Measurements from ENCODE around the gene C2CD2L.
"Not testable (repeated sequence)": the region's sequence is repeated elsewhere in the genome, so short reads cannot be mapped to it uniquely, and the experiment has no call there.

C2CD2L gene

GRCh38 chr11:119093942-119094815 is 13.0 kb upstream of the C2CD2L start:
- peak in 4 of 5 experiments; percentile 22 to 54 (median 25) for DNase-seq

GRCh38 chr11:119094816-119095065 is 12.4 kb upstream of the C2CD2L start:
- peak in 1 of 5 experiments; percentile 35 for DNase-seq

- peak; percentile 95 to 100 (median 99) for DNase-seq
Measured at GRCh38 chr11:119095066-119095880, 11.9 kb upstream of the C2CD2L start.

- no peak for DNase-seq
Measured at GRCh38 chr11:119099711-119100110, 7.4 kb upstream of the C2CD2L start.

GRCh38 chr11:119100246-119100970 is 6.7 kb upstream of the C2CD2L start:
- no peak for DNase-seq

- DNase-seq = peak in 2 of 5 experiments; percentile 12 to 41
Measured at GRCh38 chr11:119100994-119101758, 6.0 kb upstream of the C2CD2L start.

- DNase-seq = peak; percentile 63 to 94 (median 78)
Measured at GRCh38 chr11:119101759-119102423, 5.3 kb upstream of the C2CD2L start, which contains the start of gene DPAGT1. Gene DPAGT1 (minus strand): TSS chr11:119101853. CDS start chr11:119101655, 198 bp downstream.

GRCh38 chr11:119103161-119103664 is 3.9 kb upstream of the C2CD2L start:
- not testable (repeated sequence) for DNase-seq

GRCh38 chr11:119103793-119104192 is 3.4 kb upstream of the C2CD2L start:
- no peak for DNase-seq

GRCh38 chr11:119107538-119108145 is 498 bp downstream of the C2CD2L start:
- no peak for DNase-seq

GRCh38 chr11:119108146-119108856 is 1.2 kb downstream of the C2CD2L start:
- DNase-seq = peak in 3 of 5 experiments; percentile 20 to 57 (median 22)

- no peak for DNase-seq
Measured at GRCh38 chr11:119108857-119109221, 1.7 kb downstream of the C2CD2L start.

- no peak for DNase-seq
Measured at GRCh38 chr11:119109843-119110242, 2.7 kb downstream of the C2CD2L start.

- no peak for DNase-seq
Measured at GRCh38 chr11:119110439-119110838, 3.3 kb downstream of the C2CD2L start.

GRCh38 chr11:119111361-119111925 is 4.3 kb downstream of the C2CD2L start:
- no peak for DNase-seq

- DNase-seq = no peak
Measured at GRCh38 chr11:119112314-119113020, 5.3 kb downstream of the C2CD2L start.

- no peak for DNase-seq
Measured at GRCh38 chr11:119113716-119114115, 6.6 kb downstream of the C2CD2L start.

- DNase-seq = no peak
Measured at GRCh38 chr11:119114351-119114750, 7.2 kb downstream of the C2CD2L start.
